Erythroblast (primary cell): ENCODE data around the gene KCTD10.

Experiments used
- GATA1 ChIP-seq: IDR thresholded peaks from 2 replicates; pipeline ENCODE4 v1.6.1; 2011; ENCODE audit warnings: low read depth, mild to moderate bottlenecking, control low read depth, low read length, moderate library complexity
- POLR2A ChIP-seq: IDR thresholded peaks from 2 replicates; pipeline ENCODE4 v1.6.1; 2011; ENCODE audit warnings: mild to moderate bottlenecking, low read length

GRCh38 chr12:109477963-109478315 lies 839 bp upstream of the KCTD10 start:
- no peak for TF ChIP-seq POLR2A
- TF ChIP-seq GATA1: no peak
